ENCODE measurements around the gene ZNF548.
A peak's percentile ranks its signal among the peaks of the same experiment; 100 is the strongest.

Gene ZNF548

DNA sequence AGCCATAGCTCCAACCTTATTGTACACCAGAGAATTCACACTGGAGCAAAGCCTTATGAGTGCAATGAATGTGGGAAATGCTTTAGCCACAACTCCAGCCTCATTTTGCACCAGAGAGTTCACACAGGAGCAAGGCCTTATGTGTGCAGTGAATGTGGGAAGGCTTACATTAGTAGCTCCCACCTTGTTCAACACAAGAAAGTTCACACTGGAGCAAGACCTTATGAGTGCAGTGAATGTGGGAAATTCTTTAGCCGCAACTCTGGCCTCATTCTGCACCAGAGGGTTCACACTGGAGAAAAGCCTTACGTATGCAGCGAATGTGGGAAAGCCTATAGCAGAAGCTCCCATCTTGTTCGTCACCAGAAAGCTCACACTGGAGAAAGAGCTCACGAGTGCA is 32.2 kb upstream of the ZNF548 start:
- H3K4me3 ChIP-seq (ENCODE audit: low read length) = no peak overlapping the region
- no peak for DNase-seq (ENCODE audit: low read depth)
- TF ChIP-seq, protein P1, sequence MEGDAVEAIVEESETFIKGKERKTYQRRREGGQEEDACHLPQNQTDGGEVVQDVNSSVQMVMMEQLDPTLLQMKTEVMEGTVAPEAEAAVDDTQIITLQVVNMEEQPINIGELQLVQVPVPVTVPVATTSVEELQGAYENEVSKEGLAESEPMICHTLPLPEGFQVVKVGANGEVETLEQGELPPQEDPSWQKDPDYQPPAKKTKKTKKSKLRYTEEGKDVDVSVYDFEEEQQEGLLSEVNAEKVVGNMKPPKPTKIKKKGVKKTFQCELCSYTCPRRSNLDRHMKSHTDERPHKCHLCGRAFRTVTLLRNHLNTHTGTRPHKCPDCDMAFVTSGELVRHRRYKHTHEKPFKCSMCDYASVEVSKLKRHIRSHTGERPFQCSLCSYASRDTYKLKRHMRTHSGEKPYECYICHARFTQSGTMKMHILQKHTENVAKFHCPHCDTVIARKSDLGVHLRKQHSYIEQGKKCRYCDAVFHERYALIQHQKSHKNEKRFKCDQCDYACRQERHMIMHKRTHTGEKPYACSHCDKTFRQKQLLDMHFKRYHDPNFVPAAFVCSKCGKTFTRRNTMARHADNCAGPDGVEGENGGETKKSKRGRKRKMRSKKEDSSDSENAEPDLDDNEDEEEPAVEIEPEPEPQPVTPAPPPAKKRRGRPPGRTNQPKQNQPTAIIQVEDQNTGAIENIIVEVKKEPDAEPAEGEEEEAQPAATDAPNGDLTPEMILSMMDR (IDR thresholded peaks at IDR 0.05; ENCODE audit: insufficient read depth, low read depth, low read length, missing control alignments) = no peak

DNA sequence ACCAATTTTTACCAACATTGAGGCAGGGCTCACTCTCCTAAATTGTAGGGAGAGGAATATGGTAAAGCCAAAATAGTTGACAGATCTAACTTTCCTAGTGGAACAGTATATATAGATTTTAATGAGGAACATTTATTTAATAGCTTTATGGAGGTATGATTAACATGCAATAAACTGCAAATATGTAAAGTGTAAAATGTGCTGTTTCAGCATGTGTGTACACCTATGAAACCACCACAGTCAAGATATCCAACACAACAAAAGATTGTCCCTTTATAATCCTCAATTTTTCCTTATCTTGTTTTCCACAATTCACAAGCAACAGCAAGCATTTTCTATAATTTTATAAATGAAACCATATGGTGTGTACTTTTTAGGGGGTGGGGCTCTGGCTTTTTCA is 30.4 kb upstream of the ZNF548 start:
- no peak for DNase-seq (ENCODE audit: low read depth)
- TF ChIP-seq, protein P1 (IDR thresholded peaks at IDR 0.05; ENCODE audit: insufficient read depth, low read depth, low read length, missing control alignments) = no peak
- H3K4me3 ChIP-seq (ENCODE audit: low read length) = no peak overlapping the region

- H3K4me3 ChIP-seq (ENCODE audit: low read length) = peak overlapping the region; percentile 78
- TF ChIP-seq, protein P1 (IDR thresholded peaks at IDR 0.05; ENCODE audit: insufficient read depth, low read depth, low read length, missing control alignments) = no peak
Observed at GRCh38 chr19:57362419-57362818, 27.2 kb upstream of the ZNF548 start.

GRCh38 chr19:57362997-57363687 is 26.5 kb upstream of the ZNF548 start, which contains the start of the genes TRAPPC2B and ZNF547:
Gene TRAPPC2B, plus strand, starts transcription at chr19:57363551. Its CDS starts 1,283 bp downstream, at chr19:57364834.
Gene ZNF547, plus strand, starts transcription at chr19:57363551. Its CDS starts 5,005 bp downstream, at chr19:57368556.
- TF ChIP-seq, protein P1 (IDR thresholded peaks at IDR 0.05; ENCODE audit: insufficient read depth, low read depth, low read length, missing control alignments) = no peak
- peak; percentile 100 for DNase-seq (ENCODE audit: low read depth)
- H3K4me3 ChIP-seq (ENCODE audit: low read length) = peak within 1 kb of the TSS; percentile 78

More at GRCh38 chr19:57362419-57362818, 27.2 kb upstream of the ZNF548 start:
- DNase-seq (ENCODE audit: low read depth) = no peak

GRCh38 chr19:57363688-57364181 is 25.9 kb upstream of the ZNF548 start:
- peak; percentile 9 for DNase-seq (ENCODE audit: low read depth)
- H3K4me3 ChIP-seq (ENCODE audit: low read length) = peak overlapping the region; percentile 78
- TF ChIP-seq, protein P1 (IDR thresholded peaks at IDR 0.05; ENCODE audit: insufficient read depth, low read depth, low read length, missing control alignments) = no peak

DNA sequence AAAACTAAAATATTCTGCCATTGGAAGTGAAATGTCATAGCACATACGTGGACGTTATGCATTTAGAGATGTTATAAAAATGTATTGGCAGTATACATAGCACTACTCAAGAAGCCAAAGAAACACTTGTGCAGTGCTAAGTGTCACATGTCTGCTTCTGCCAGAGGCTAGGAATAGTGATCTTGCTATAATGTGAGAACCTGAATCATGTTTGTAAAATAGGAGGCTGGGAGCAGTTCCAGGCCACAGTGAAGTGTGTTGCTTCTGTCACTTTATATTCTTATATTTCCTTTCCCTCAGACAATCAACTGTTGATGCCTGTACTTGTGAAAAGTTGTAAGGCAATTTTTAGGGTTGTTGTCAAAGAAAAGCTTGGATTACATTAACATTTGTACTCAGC is 22.9 kb upstream of the ZNF548 start:
- no peak overlapping the region for H3K4me3 ChIP-seq (ENCODE audit: low read length)

More for the DNA sequence above, 22.9 kb upstream of the ZNF548 start:
- TF ChIP-seq, protein P1 (IDR thresholded peaks at IDR 0.05; ENCODE audit: insufficient read depth, low read depth, low read length, missing control alignments) = no peak
- DNase-seq (ENCODE audit: low read depth) = no peak
